ENCODE results near the gene CLCN7. TPM values are rescaled to one million over a fixed set of nuclear protein-coding genes. Genes with fewer than 3 reads are reported as not detected.

The CLCN7 gene
- total and polyA plus RNA-seq, 2 of the 4 experiments (the other 2 are of a cell fraction), result 10.8 to 45.2 TPM

- Histone ChIP-seq H3K4me1 (ENCODE audit: control insufficient read depth, insufficient read depth, low read length) (0 out of 2 replicates have a peak, but pooled peaks cover 2% of the 10 kb centered on the region), H2BK5ac (ENCODE audit: low read depth, low read length, poor library complexity, severe bottlenecking) (no peak overlapping the region), H3K4ac (ENCODE audit: low read depth, low read length) (no peak overlapping the region), H4K20me1 (ENCODE audit: insufficient read depth, low read length) (peaks cover 46% of the 10 kb centered on the region), H4K91ac (ENCODE audit: insufficient read depth, low read depth, low read length) (no peak overlapping the region), H3K4me3 (ENCODE audit: insufficient read depth, low read depth, low read length) (no peak overlapping the region), H2BK20ac (ENCODE audit: low read depth, low read length) (no peak overlapping the region), H3K9me1 (ENCODE audit: insufficient read depth, low read length) (peaks cover 14% of the 10 kb centered on the region), H4K8ac (ENCODE audit: low read depth in 2 of 2, low read length in 2 of 2) (no peak overlapping the region), H2AFZ (replicated peaks; ENCODE audit: low read length, poor library complexity) (no peak overlapping the region), H4K5ac (ENCODE audit: low read depth, low read length) (no peak overlapping the region), H3K36me3 (ENCODE audit: control insufficient read depth, insufficient read depth, low read length) (peaks cover 12% of the 10 kb centered on the region; the same call in 1 of the 2 replicates), H3K23ac (ENCODE audit: low read depth, low read length) (no peak overlapping the region), H3K79me1 (ENCODE audit: low read depth in 1 of 2, low read length in 2 of 2) (peaks cover 27 to 62% of the 10 kb centered on the region in 2 experiments), H2BK120ac (ENCODE audit: low read depth, low read length) (no peak overlapping the region), H3K18ac (ENCODE audit: low read depth, low read length) (no peak overlapping the region), H3K56ac (ENCODE audit: extremely low read depth, insufficient read depth, low read length) (no peak overlapping the region), H3K27ac (ENCODE audit: insufficient read depth, low read length) (no peak overlapping the region), H3K14ac (replicated peaks; ENCODE audit: low read depth, low read length) (no peak overlapping the region), H3K4me2 (ENCODE audit: low read depth, low read length) (no peak overlapping the region), H2BK15ac (ENCODE audit: low read depth, low read length) (no peak overlapping the region), H2AK5ac (ENCODE audit: low read depth, low read length) (no peak overlapping the region), H2AK9ac (replicated peaks; ENCODE audit: low read depth, low read length, poor library complexity) (no peak overlapping the region), H3K9ac (ENCODE audit: low read depth, low read length) (no peak overlapping the region), H3K9me3 (ENCODE audit: control insufficient read depth, insufficient read depth, low read length) (no peaks in the 10 kb centered on the region), H3K27me3 (ENCODE audit: control insufficient read depth, insufficient read depth, low read length) (no peaks in the 10 kb centered on the region)
- no peak for ATAC-seq (ENCODE audit: low read depth)
- no TSS peak for BruUV-seq (replicated peaks)
- dilution Hi-C loops (cut with HindIII; ENCODE audit: low sequenced_read_pairs, unreplicated experiment), result no loop called here
- DNase-seq, result no peak
- POLR2A ChIA-PET (ENCODE audit: unreplicated experiment), result no interaction called here
- CTCF ChIA-PET, result no interaction called here
- WGBS, 2 experiments (ENCODE audit: extremely low coverage in 2 of 2, insufficient read length in 1 of 2), result 90% methylated on average over 15 of the region's 22 CpGs; no CpG with 5 or more reads in 1 of the 2 experiments
- in situ Hi-C loops (cut with MboI; ENCODE audit: low sequenced_read_pairs), result no loop called here
- intact Hi-C loops (cut with micrococcal nuclease), result no loop called here
- no peak for TF ChIP-seq RAD21 (IDR thresholded peaks at IDR 0.05; ENCODE audit: low read length)
- no peak for TF ChIP-seq SMC3 (IDR thresholded peaks at IDR 0.05; ENCODE audit: low read depth, low read length)
- TF ChIP-seq USF2 (IDR thresholded peaks at IDR 0.05; ENCODE audit: low read depth, low read length), result no peak
- TF ChIP-seq CEBPB (IDR thresholded peaks at IDR 0.05; ENCODE audit: low read depth, low read length), result no peak
- TF ChIP-seq RFX5 (IDR thresholded peaks at IDR 0.05; ENCODE audit: low read depth, low read length), result no peak
- TF ChIP-seq NFE2L2 (IDR thresholded peaks at IDR 0.05; ENCODE audit: low read depth, low read length), result no peak
- no peak for TF ChIP-seq FOS (IDR thresholded peaks at IDR 0.05; ENCODE audit: low read depth, low read length)
- no peak for TF ChIP-seq MXI1 (IDR thresholded peaks at IDR 0.05; ENCODE audit: borderline replicate concordance, low read depth, low read length)
- TF ChIP-seq MAZ (IDR thresholded peaks at IDR 0.05; ENCODE audit: borderline replicate concordance, low read depth, low read length), result no peak
- no peak for TF ChIP-seq BHLHE40 (IDR thresholded peaks at IDR 0.05; ENCODE audit: low read depth, low read length)
- no peak for TF ChIP-seq ELK1 (IDR thresholded peaks at IDR 0.05; ENCODE audit: borderline replicate concordance, low read depth, low read length)
- no peak for TF ChIP-seq MAFK (IDR thresholded peaks at IDR 0.05; ENCODE audit: low read depth, low read length)
Measured at GRCh38 chr16:1468426-1468810, 6.4 kb downstream of the CLCN7 start.

Measured in IMR-90 (cell line).